ENCODE measurements around the gene LRP6.

DNA sequence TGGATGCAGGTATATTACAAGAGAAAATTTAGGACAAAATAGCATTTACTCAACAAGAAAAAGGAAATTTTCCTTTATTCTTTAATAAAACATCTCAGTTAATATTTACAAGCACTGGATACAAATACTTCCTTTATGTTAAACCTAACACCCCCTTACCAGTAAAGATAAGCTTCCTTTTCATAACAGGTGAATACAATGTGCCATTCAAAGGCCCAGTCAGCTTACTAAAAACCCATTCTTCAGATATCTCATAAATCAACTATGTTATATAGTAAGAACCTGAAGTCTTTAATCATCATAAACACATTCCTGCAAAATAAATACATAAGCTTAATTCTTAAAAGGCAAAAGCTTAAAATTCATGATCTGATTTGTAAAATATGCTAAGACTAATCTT lies 52.6 kb downstream of the LRP6 start:
- TF ChIP-seq, protein P1, sequence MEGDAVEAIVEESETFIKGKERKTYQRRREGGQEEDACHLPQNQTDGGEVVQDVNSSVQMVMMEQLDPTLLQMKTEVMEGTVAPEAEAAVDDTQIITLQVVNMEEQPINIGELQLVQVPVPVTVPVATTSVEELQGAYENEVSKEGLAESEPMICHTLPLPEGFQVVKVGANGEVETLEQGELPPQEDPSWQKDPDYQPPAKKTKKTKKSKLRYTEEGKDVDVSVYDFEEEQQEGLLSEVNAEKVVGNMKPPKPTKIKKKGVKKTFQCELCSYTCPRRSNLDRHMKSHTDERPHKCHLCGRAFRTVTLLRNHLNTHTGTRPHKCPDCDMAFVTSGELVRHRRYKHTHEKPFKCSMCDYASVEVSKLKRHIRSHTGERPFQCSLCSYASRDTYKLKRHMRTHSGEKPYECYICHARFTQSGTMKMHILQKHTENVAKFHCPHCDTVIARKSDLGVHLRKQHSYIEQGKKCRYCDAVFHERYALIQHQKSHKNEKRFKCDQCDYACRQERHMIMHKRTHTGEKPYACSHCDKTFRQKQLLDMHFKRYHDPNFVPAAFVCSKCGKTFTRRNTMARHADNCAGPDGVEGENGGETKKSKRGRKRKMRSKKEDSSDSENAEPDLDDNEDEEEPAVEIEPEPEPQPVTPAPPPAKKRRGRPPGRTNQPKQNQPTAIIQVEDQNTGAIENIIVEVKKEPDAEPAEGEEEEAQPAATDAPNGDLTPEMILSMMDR (conservative IDR thresholded peaks at IDR 0.05; ENCODE audit: low read length), result no peak
- TF ChIP-seq EZH2phosphoT487 (IDR thresholded peaks at IDR 0.05; ENCODE audit: borderline replicate concordance), result no peak

Measured in Loucy (cell line).